Hepatocyte (in vitro differentiated cells): ENCODE measurements around the gene GLRX3.

Experiments used
- EZH2 ChIP-seq: fragments of 200-600 bp; sonication (generic); IDR thresholded peaks from 2 replicates; pipeline ENCODE4 v1.6.1; 2016; ENCODE audit warnings: antibody characterized with exemption, mild to moderate bottlenecking, borderline replicate concordance
- TF ChIP-seq, protein P1 (sequence below): fragments of 200-600 bp; sonication (generic); IDR thresholded peaks from 2 replicates; pipeline ENCODE4 v1.5.1; 2016; ENCODE audit warnings: antibody characterized with exemption, mild to moderate bottlenecking; ENCODE audit not compliant: poor library complexity

DNA sequence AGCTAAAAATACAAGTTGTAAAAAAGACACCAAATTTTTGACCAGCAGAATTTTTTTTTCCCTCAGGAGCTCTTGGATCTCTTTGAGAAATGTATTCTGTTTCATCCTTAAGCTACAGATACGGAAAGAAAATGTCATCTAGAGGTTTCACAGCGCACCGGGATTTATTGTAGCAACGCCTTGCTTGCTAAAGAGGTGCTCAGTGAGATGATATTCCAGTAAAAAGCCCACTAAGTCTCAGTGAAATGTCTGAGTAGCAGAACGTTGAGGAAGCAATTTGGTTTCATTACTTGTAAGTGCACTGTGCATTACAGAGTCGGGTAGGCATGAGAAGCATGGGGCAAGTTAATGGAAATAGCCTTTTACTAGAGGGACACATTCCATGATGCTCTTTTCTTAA lies 62.5 kb downstream of the GLRX3 start:
- TF ChIP-seq, protein P1, sequence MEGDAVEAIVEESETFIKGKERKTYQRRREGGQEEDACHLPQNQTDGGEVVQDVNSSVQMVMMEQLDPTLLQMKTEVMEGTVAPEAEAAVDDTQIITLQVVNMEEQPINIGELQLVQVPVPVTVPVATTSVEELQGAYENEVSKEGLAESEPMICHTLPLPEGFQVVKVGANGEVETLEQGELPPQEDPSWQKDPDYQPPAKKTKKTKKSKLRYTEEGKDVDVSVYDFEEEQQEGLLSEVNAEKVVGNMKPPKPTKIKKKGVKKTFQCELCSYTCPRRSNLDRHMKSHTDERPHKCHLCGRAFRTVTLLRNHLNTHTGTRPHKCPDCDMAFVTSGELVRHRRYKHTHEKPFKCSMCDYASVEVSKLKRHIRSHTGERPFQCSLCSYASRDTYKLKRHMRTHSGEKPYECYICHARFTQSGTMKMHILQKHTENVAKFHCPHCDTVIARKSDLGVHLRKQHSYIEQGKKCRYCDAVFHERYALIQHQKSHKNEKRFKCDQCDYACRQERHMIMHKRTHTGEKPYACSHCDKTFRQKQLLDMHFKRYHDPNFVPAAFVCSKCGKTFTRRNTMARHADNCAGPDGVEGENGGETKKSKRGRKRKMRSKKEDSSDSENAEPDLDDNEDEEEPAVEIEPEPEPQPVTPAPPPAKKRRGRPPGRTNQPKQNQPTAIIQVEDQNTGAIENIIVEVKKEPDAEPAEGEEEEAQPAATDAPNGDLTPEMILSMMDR: no peak
- TF ChIP-seq EZH2: no peak
